ENCODE measurements around the gene NR4A1. TPM values are rescaled to one million over a fixed set of nuclear protein-coding genes. Genes with fewer than 3 reads are reported as not detected.

NR4A1 gene
- total and polyA plus RNA-seq, 10 of the 15 experiments (the other 5 are each of a cell fraction or from before 2014, with no cell fraction given) = 0.05 to 7.9 (median 2.2) TPM; not detected in 1

DNA sequence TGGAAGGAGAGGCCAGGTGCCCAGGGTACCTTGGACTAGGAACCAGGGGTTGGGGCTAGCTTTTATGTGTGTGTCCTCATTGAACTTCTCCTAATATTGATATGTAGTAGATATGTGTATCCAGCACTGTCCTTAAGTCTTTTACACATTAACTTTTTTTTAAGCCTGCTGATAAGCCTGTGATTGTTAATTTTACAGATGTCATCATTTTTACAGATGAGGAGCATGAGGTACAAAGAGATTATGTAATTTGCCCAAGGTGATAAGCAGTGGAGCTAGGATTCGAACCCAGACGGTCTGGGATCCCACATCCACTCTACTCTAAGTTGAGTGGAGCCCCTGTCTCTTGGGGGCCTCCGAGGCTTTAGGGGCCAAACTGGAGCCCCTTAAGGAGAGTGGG is 10.2 kb upstream of the NR4A1 start:
- TF ChIP-seq BACH1 (IDR thresholded peaks at IDR 0.05; ENCODE audit: borderline replicate concordance) = no peak
- no peak for TF ChIP-seq FOS (IDR thresholded peaks at IDR 0.05; ENCODE audit: borderline replicate concordance, extremely low read depth, insufficient read length)
- TF ChIP-seq ZNF217 (IDR thresholded peaks at IDR 0.05) = no peak
- no peak for TF ChIP-seq HDAC2 (IDR thresholded peaks at IDR 0.05)
- TF ChIP-seq KLF5 (IDR thresholded peaks at IDR 0.05; ENCODE audit: partially characterized antibody) = no peak
- no peak for TF ChIP-seq SREBF1 (IDR thresholded peaks at IDR 0.05; ENCODE audit: low read length)
- no peak for TF ChIP-seq CEBPB (IDR thresholded peaks at IDR 0.05; ENCODE audit: borderline replicate concordance in 1 of 2, low read depth in 2 of 2, low read length in 2 of 2)
- no peak for TF ChIP-seq NR2C2 (IDR thresholded peaks at IDR 0.05; ENCODE audit: borderline replicate concordance, control insufficient read depth, insufficient read length, low read depth)
- no peak for TF ChIP-seq CHD2 (IDR thresholded peaks at IDR 0.05; ENCODE audit: borderline replicate concordance, low read depth, low read length)
- no peak for TF ChIP-seq SMC3 (IDR thresholded peaks at IDR 0.05; ENCODE audit: borderline replicate concordance, low read length)
- TF ChIP-seq TCF7 (IDR thresholded peaks at IDR 0.05; ENCODE audit: borderline replicate concordance) = no peak
- no peak for TF ChIP-seq SMAD1 (IDR thresholded peaks at IDR 0.05; ENCODE audit: low read depth, partially characterized antibody)
- TF ChIP-seq, protein P1, sequence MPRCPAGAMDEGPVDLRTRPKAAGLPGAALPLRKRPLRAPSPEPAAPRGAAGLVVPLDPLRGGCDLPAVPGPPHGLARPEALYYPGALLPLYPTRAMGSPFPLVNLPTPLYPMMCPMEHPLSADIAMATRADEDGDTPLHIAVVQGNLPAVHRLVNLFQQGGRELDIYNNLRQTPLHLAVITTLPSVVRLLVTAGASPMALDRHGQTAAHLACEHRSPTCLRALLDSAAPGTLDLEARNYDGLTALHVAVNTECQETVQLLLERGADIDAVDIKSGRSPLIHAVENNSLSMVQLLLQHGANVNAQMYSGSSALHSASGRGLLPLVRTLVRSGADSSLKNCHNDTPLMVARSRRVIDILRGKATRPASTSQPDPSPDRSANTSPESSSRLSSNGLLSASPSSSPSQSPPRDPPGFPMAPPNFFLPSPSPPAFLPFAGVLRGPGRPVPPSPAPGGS (IDR thresholded peaks at IDR 0.05; ENCODE audit: borderline replicate concordance, insufficient read depth, low read depth, low read length, poor library complexity, severe bottlenecking) = no peak
- TF ChIP-seq TCF12 (IDR thresholded peaks at IDR 0.05; ENCODE audit: low read depth, low read length) = no peak
- no peak for TF ChIP-seq ASH2L (IDR thresholded peaks at IDR 0.05; ENCODE audit: borderline replicate concordance, low read depth)
- TF ChIP-seq NRF1 (conservative IDR thresholded peaks at IDR 0.05; ENCODE audit: low read depth, low read length) = no peak
- TF ChIP-seq IKZF1 (conservative IDR thresholded peaks at IDR 0.05) = no peak
- TF ChIP-seq TAF1 (IDR thresholded peaks at IDR 0.05; ENCODE audit: borderline replicate concordance, low read depth, low read length) = no peak
- no peak for TF ChIP-seq PML (IDR thresholded peaks at IDR 0.05; ENCODE audit: low read length)
- no peak for TF ChIP-seq ZZZ3 (IDR thresholded peaks at IDR 0.05; ENCODE audit: control insufficient read depth, insufficient read length, low read depth)
- no peaks in the 10 kb centered on the region for H3K36me3 ChIP-seq (ENCODE audit: control insufficient read depth in 2 of 2, insufficient read depth in 2 of 2, low read length in 1 of 2)
- no peaks in the 10 kb centered on the region for H3K27me3 ChIP-seq (replicated peaks in 1 of 2; ENCODE audit: control insufficient read depth in 2 of 2, insufficient read depth in 2 of 2, low read length in 1 of 2)
- H4K20me1 ChIP-seq (ENCODE audit: control insufficient read depth, insufficient read depth) = no peaks in the 10 kb centered on the region
- no peak overlapping the region for H3K4me3 ChIP-seq
- SMC1A ChIA-PET (ENCODE audit: uncharacterized antibody, unreplicated experiment) = interaction anchor here (0.9 to 1.5 kb wide), 2 partner anchors 12 to 15 kb away, joined by 3 to 4 read pairs; no protein-coding TSS in a partner anchor
- H3K27ac ChIP-seq (ENCODE audit: control insufficient read depth, insufficient read depth) = no peak overlapping the region
- WGBS (ENCODE audit: insufficient coverage, insufficient replicate concordance, low lambda C conversion rate, missing lambda C conversion rate) = 27% methylated on average over 3 of the region's 3 CpGs
- DNase-seq (ENCODE audit: low read depth, low spot score) (no peak), ATAC-seq (no peak), FAIRE-seq (no peak)
- H3K9me3 ChIP-seq (replicated peaks; ENCODE audit: control insufficient read depth, insufficient read depth, low read length) = no peaks in the 10 kb centered on the region
- no peak overlapping the region for H3K9ac ChIP-seq (ENCODE audit: control insufficient read depth, insufficient read depth, low read length)
- no peak overlapping the region for H2AFZ ChIP-seq (ENCODE audit: control insufficient read depth, low read depth, low read length)
- no peak overlapping the region for H3K4me2 ChIP-seq (ENCODE audit: control insufficient read depth, insufficient read depth)
- in situ Hi-C loops (cut with MboI) (no loop called here), intact Hi-C loops (cut with micrococcal nuclease; ENCODE audit: unreplicated experiment) (no loop called here)
- no TSS peak for BruUV-seq (replicated peaks)
- no peaks in the 10 kb centered on the region for H3K79me2 ChIP-seq (ENCODE audit: control insufficient read depth, insufficient read depth, low read length)
- POLR2A ChIA-PET = interaction anchor here (1.0 to 1.7 kb wide), 3 partner anchors 10 to 35 kb away, joined by 3 to 10 read pairs (median 3); partner anchors contain the start of gene NR4A1
- RAD21 ChIA-PET (ENCODE audit: unreplicated experiment) = interaction anchor here (1.2 to 1.7 kb wide), 3 partner anchors 8 to 15 kb away, joined by 3 to 6 read pairs (median 3); partner anchors contain the start of gene NR4A1
- CTCF ChIA-PET = interaction anchor here (1.0 to 4.2 kb wide), 4 partner anchors 10 to 82 kb away, joined by 3 to 36 read pairs (median 4); partner anchors contain the start of gene NR4A1
- H3K4me1 ChIP-seq (ENCODE audit: control insufficient read depth, insufficient read depth, low read length) = peaks cover 17% of the 10 kb centered on the region
